Measurements from ENCODE around the gene CHAF1A.

GRCh38 chr19:4443966-4444764 is 41.7 kb downstream of the CHAF1A start:
- TF ChIP-seq CTCF (IDR thresholded peaks at IDR 0.05) (no peak), ZFX (IDR thresholded peaks at IDR 0.05; ENCODE audit: borderline replicate concordance) (no peak)

Data from 22Rv1 (cell line).